ENCODE results near the gene SLC25A21. TPM values are rescaled to one million over a fixed set of nuclear protein-coding genes. Genes with fewer than 3 reads are reported as not detected.

Gene SLC25A21
- total and polyA plus RNA-seq, 10 of the 15 experiments (the other 5 are each of a cell fraction or from before 2014, with no cell fraction given): 0.06 to 0.72 (median 0.17) TPM; not detected in 3

DNA sequence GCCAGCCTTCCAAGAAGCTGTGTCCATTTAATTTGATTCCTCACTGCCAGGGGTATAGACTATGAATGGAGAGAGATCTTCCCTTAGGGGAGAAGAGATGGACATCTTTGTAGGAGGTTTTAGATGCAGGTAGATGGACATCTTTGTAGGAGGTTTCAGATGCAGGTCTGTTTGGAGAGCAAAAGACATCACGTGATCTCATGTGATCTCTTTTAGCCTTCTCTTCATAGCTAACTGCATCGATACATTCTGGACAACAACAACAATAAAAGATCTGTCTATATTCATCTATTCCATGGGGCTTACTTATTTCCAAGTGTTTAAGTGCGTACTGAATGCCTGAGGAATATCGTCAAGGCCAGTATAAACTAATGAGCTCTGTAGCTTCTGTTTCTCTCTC is 347.6 kb downstream of the SLC25A21 start:
- H3K27ac ChIP-seq (ENCODE audit: control insufficient read depth, insufficient read depth): no peak overlapping the region
- SMC1A ChIA-PET (ENCODE audit: uncharacterized antibody, unreplicated experiment): interaction anchor here (0.6 to 1.8 kb wide), 4 partner anchors 9 to 117 kb away, joined by 3 to 5 read pairs (median 4); no protein-coding TSS in a partner anchor
- H3K4me1 ChIP-seq (ENCODE audit: control insufficient read depth, insufficient read depth, low read length): no peaks in the 10 kb centered on the region
- DNase-seq (ENCODE audit: low read depth, low spot score) (no peak), FAIRE-seq (no peak), ATAC-seq (no peak)
- H2AFZ ChIP-seq (ENCODE audit: control insufficient read depth, low read depth, low read length): no peak overlapping the region
- H3K9me3 ChIP-seq (replicated peaks; ENCODE audit: control insufficient read depth, insufficient read depth, low read length): no peaks in the 10 kb centered on the region
- H3K79me2 ChIP-seq (ENCODE audit: control insufficient read depth, insufficient read depth, low read length): no peaks in the 10 kb centered on the region
- intact Hi-C loops (cut with micrococcal nuclease; ENCODE audit: unreplicated experiment) (no loop called here), in situ Hi-C loops (cut with MboI) (no loop called here)
- no peak overlapping the region for H3K4me2 ChIP-seq (ENCODE audit: control insufficient read depth, insufficient read depth)
- no peak overlapping the region for H3K9ac ChIP-seq (ENCODE audit: control insufficient read depth, insufficient read depth, low read length)
- no peak overlapping the region for H3K4me3 ChIP-seq
- no peaks in the 10 kb centered on the region for H3K36me3 ChIP-seq (ENCODE audit: control insufficient read depth in 2 of 2, insufficient read depth in 2 of 2, low read length in 1 of 2)
- no peak for TF ChIP-seq HCFC1 (IDR thresholded peaks at IDR 0.05; ENCODE audit: low read length)
- peak; percentile 40; the same call in 1 of the 2 replicates for TF ChIP-seq RAD51 (IDR thresholded peaks at IDR 0.05)
- no peaks in the 10 kb centered on the region for H3K27me3 ChIP-seq (replicated peaks in 1 of 2; ENCODE audit: control insufficient read depth in 2 of 2, insufficient read depth in 2 of 2, low read length in 1 of 2)
- WGBS (ENCODE audit: insufficient coverage, insufficient replicate concordance, low lambda C conversion rate, missing lambda C conversion rate): 69% methylated on average over 4 of the region's 4 CpGs
- H4K20me1 ChIP-seq (ENCODE audit: control insufficient read depth, insufficient read depth): no peaks in the 10 kb centered on the region
- POLR2A ChIA-PET: interaction anchor here (0.6 to 1.9 kb wide), 3 partner anchors 19 to 191 kb away, joined by 3 to 5 read pairs (median 4); no protein-coding TSS in a partner anchor
- BruUV-seq (replicated peaks): no TSS peak
- CTCF ChIA-PET: interaction anchor here (0.5 to 1.5 kb wide), 2 partner anchors 117 to 953 kb away, joined by 3 to 5 read pairs; no protein-coding TSS in a partner anchor
- RAD21 ChIA-PET (ENCODE audit: unreplicated experiment): no interaction called here

DNA sequence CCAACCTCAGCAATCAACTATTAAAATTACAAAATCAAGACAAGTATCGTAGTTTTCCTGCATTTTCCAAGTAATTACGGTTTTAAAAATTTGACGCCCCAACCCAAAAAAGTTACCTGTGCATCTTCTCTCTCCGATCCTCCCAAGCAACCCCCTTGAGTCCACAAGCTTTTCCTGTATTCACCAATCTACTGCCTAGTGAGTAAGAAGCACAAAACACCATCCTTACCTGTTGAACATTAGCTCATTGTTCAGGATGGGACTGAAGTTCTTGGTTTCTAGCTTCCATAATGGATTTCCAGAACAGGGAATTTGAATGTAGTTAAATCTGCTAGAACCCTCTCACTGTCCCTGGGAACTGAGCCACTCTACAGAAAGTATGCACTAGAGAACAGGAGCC is 348.8 kb downstream of the SLC25A21 start:
- Histone ChIP-seq H3K4me1 (ENCODE audit: control insufficient read depth, insufficient read depth, low read length) (no peaks in the 10 kb centered on the region), H3K79me2 (ENCODE audit: control insufficient read depth, insufficient read depth, low read length) (no peaks in the 10 kb centered on the region), H2AFZ (ENCODE audit: control insufficient read depth, low read depth, low read length) (no peak overlapping the region), H3K36me3 (ENCODE audit: control insufficient read depth in 2 of 2, insufficient read depth in 2 of 2, low read length in 1 of 2) (no peaks in the 10 kb centered on the region), H3K27ac (ENCODE audit: control insufficient read depth, insufficient read depth) (no peak overlapping the region), H4K20me1 (ENCODE audit: control insufficient read depth, insufficient read depth) (no peaks in the 10 kb centered on the region), H3K27me3 (replicated peaks in 1 of 2; ENCODE audit: control insufficient read depth in 2 of 2, insufficient read depth in 2 of 2, low read length in 1 of 2) (no peaks in the 10 kb centered on the region), H3K9me3 (replicated peaks; ENCODE audit: control insufficient read depth, insufficient read depth, low read length) (no peaks in the 10 kb centered on the region), H3K4me2 (ENCODE audit: control insufficient read depth, insufficient read depth) (no peak overlapping the region), H3K4me3 (no peak overlapping the region), H3K9ac (ENCODE audit: control insufficient read depth, insufficient read depth, low read length) (no peak overlapping the region)
- ChIA-PET RAD21 (ENCODE audit: unreplicated experiment) (no interaction called here), CTCF (interaction anchor here (0.7 kb wide), 1 partner anchor 123 kb away, joined by 3 read pairs; no protein-coding TSS in a partner anchor), SMC1A (ENCODE audit: uncharacterized antibody, unreplicated experiment) (interaction anchor here (0.9 to 1.8 kb wide), 2 partner anchors 17 to 38 kb away, joined by 3 to 4 read pairs; no protein-coding TSS in a partner anchor), POLR2A (interaction anchor here (1.9 kb wide), 1 partner anchor 18 kb away, joined by 4 read pairs; no protein-coding TSS in a partner anchor)
- ATAC-seq: no peak
- no peak for DNase-seq (ENCODE audit: low read depth, low spot score)
- in situ Hi-C loops (cut with MboI): no loop called here
- whole genome bisulfite sequencing (ENCODE audit: insufficient coverage, insufficient replicate concordance, low lambda C conversion rate, missing lambda C conversion rate): 40% methylated on average over 4 of the region's 4 CpGs
- intact Hi-C loops (cut with micrococcal nuclease; ENCODE audit: unreplicated experiment): no loop called here
- FAIRE-seq: no peak
- BruUV-seq (replicated peaks): no TSS peak
- TF ChIP-seq IKZF2 (IDR thresholded peaks at IDR 0.05) (no peak), SUPT20H (IDR thresholded peaks at IDR 0.05; ENCODE audit: borderline replicate concordance, control insufficient read depth, low read depth, low read length) (no peak), BMI1 (IDR thresholded peaks at IDR 0.05; ENCODE audit: borderline replicate concordance) (no peak), FOS (IDR thresholded peaks at IDR 0.05; ENCODE audit: borderline replicate concordance, extremely low read depth, insufficient read length) (no peak), ZBTB11 (CRISPR knock-in tag; IDR thresholded peaks at IDR 0.05) (no peak), SMARCA5 (IDR thresholded peaks at IDR 0.05) (no peak), BCL11A (IDR thresholded peaks at IDR 0.05; ENCODE audit: low read depth, low read length) (no peak), ZBED1 (IDR thresholded peaks at IDR 0.05; ENCODE audit: borderline replicate concordance) (no peak), NBN (IDR thresholded peaks at IDR 0.05) (no peak), CHD2 (IDR thresholded peaks at IDR 0.05; ENCODE audit: borderline replicate concordance, low read depth, low read length) (no peak)
- TF ChIP-seq, protein P1, sequence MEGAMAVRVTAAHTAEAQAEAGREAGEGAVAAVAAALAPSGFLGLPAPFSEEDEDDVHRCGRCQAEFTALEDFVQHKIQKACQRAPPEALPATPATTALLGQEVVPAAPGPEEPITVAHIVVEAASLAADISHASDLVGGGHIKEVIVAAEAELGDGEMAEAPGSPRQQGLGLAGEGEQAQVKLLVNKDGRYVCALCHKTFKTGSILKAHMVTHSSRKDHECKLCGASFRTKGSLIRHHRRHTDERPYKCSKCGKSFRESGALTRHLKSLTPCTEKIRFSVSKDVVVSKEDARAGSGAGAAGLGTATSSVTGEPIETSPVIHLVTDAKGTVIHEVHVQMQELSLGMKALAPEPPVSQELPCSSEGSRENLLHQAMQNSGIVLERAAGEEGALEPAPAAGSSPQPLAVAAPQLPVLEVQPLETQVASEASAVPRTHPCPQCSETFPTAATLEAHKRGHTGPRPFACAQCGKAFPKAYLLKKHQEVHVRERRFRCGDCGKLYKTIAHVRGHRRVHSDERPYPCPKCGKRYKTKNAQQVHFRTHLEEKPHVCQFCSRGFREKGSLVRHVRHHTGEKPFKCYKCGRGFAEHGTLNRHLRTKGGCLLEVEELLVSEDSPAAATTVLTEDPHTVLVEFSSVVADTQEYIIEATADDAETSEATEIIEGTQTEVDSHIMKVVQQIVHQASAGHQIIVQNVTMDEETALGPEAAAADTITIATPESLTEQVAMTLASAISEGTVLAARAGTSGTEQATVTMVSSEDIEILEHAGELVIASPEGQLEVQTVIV (IDR thresholded peaks at IDR 0.05; ENCODE audit: borderline replicate concordance, partially characterized antibody): no peak

All from GM12878 (cell line).